Fibroblast of the aortic adventitia (primary cell): ENCODE measurements around the gene ATXN1. TPM values are rescaled to one million over a fixed set of nuclear protein-coding genes. Genes with fewer than 3 reads are reported as not detected.
"Not testable (repeated sequence)": the region's sequence is repeated elsewhere in the genome, so short reads cannot be mapped to it uniquely, and the experiment has no call there.

ENCODE experiments used
- DNase-seq: peaks from one replicate; pipeline ENCODE4 v3.0.0-alpha.2; 2010; ENCODE audit warnings: low read depth
- H3K4me3 ChIP-seq: 2 replicates; pipeline ENCODE4 v1.5.1; 2011; ENCODE audit warnings: low read depth, mild to moderate bottlenecking, control low read depth, low read length, moderate library complexity
- CTCF ChIP-seq: IDR thresholded peaks from 2 replicates; pipeline ENCODE4 v1.5.1; 2011; ENCODE audit warnings: mild to moderate bottlenecking, low read length, control low read depth, inconsistent platforms; ENCODE audit not compliant: insufficient read depth
- total RNA-seq: library from RNA; depleted of rRNA; stranded (reverse); fragments of >200 nt; gene quantifications from 2 replicates; pipeline ENCODE4 v1.2.3, GENCODE V29; 2012; ENCODE audit warnings: low replicate concordance

ATXN1 gene
- total RNA-seq, 1 donor = 39.3 TPM

GRCh38 chr6:16271428-16271827 is 489.8 kb downstream of the ATXN1 start:
- DNase-seq = no peak
- no peak overlapping the region for H3K4me3 ChIP-seq
- TF ChIP-seq CTCF = no peak

- no peak for TF ChIP-seq CTCF
- H3K4me3 ChIP-seq = no peak overlapping the region
- DNase-seq = no peak
Observed at GRCh38 chr6:16270178-16270794, 491.0 kb downstream of the ATXN1 start.

GRCh38 chr6:16269442-16270070 is 491.7 kb downstream of the ATXN1 start:
- not testable (repeated sequence) for H3K4me3 ChIP-seq, DNase-seq

GRCh38 chr6:16267428-16268263 is 493.6 kb downstream of the ATXN1 start:
- no peak overlapping the region for H3K4me3 ChIP-seq
- no peak for TF ChIP-seq CTCF
- DNase-seq = no peak

- TF ChIP-seq CTCF = no peak
- no peak overlapping the region for H3K4me3 ChIP-seq
- DNase-seq = no peak
Observed at GRCh38 chr6:16265351-16266341, 495.6 kb downstream of the ATXN1 start.

- H3K4me3 ChIP-seq = no peak overlapping the region
- no peak for DNase-seq
- no peak for TF ChIP-seq CTCF
Observed at GRCh38 chr6:16264785-16265184, 496.5 kb downstream of the ATXN1 start.

- not testable (repeated sequence) for DNase-seq, H3K4me3 ChIP-seq
Observed at GRCh38 chr6:16263464-16264099, 497.7 kb downstream of the ATXN1 start.

GRCh38 chr6:16262773-16263172 is 498.5 kb downstream of the ATXN1 start:
- not testable (repeated sequence) for H3K4me3 ChIP-seq, DNase-seq

GRCh38 chr6:16260602-16261001 is 500.7 kb downstream of the ATXN1 start:
- H3K4me3 ChIP-seq, DNase-seq: not testable (repeated sequence)

GRCh38 chr6:16259604-16260003 is 501.7 kb downstream of the ATXN1 start:
- DNase-seq, H3K4me3 ChIP-seq: not testable (repeated sequence)
